Measurements from ENCODE around the gene RASA3.
"Not testable (repeated sequence)": the region's sequence is repeated elsewhere in the genome, so short reads cannot be mapped to it uniquely, and the experiment has no call there.

RASA3 gene

GRCh38 chr13:114110091-114110829 is 22.2 kb downstream of the RASA3 start:
- peak; percentile 89 for DNase-seq

- DNase-seq = no peak
Measured at GRCh38 chr13:114109641-114110041, 22.8 kb downstream of the RASA3 start.

- no peak for DNase-seq
Measured at GRCh38 chr13:114108894-114109293, 23.5 kb downstream of the RASA3 start.

GRCh38 chr13:114108141-114108761 is 24.2 kb downstream of the RASA3 start:
- DNase-seq = no peak

- DNase-seq = no peak
Measured at GRCh38 chr13:114107686-114108081, 24.7 kb downstream of the RASA3 start.

- no peak for DNase-seq
Measured at GRCh38 chr13:114106991-114107685, 25.3 kb downstream of the RASA3 start.

- no peak for DNase-seq
Measured at GRCh38 chr13:114106526-114106925, 25.9 kb downstream of the RASA3 start.

- no peak for DNase-seq
Measured at GRCh38 chr13:114105521-114106225, 26.8 kb downstream of the RASA3 start.

- no peak for DNase-seq
Measured at GRCh38 chr13:114104655-114105520, 27.5 kb downstream of the RASA3 start.

GRCh38 chr13:114103801-114104654 is 28.4 kb downstream of the RASA3 start:
- no peak for DNase-seq

GRCh38 chr13:114103289-114103621 is 29.2 kb downstream of the RASA3 start:
- DNase-seq = not testable (repeated sequence)

GRCh38 chr13:114102521-114103288 is 29.7 kb downstream of the RASA3 start:
- DNase-seq = no peak

GRCh38 chr13:114102131-114102520 is 30.3 kb downstream of the RASA3 start:
- DNase-seq = no peak

- no peak for DNase-seq
Measured at GRCh38 chr13:114101358-114102130, 30.9 kb downstream of the RASA3 start.

GRCh38 chr13:114100446-114101357 is 31.7 kb downstream of the RASA3 start:
- no peak for DNase-seq

GRCh38 chr13:114099918-114100445 is 32.4 kb downstream of the RASA3 start:
- peak; percentile 37 for DNase-seq

GRCh38 chr13:114099191-114099590 is 33.2 kb downstream of the RASA3 start:
- DNase-seq = peak; percentile 56

- DNase-seq = not testable (repeated sequence)
Measured at GRCh38 chr13:114098689-114099056, 33.8 kb downstream of the RASA3 start.

All from hematopoietic multipotent progenitor cell treated with erythropoietin and hydrocortisone succinate and interleukin-3 and kit ligand, for 4 days (in vitro differentiated cells).